ENCODE data around the gene SEMA3G.

SEMA3G gene

DNA sequence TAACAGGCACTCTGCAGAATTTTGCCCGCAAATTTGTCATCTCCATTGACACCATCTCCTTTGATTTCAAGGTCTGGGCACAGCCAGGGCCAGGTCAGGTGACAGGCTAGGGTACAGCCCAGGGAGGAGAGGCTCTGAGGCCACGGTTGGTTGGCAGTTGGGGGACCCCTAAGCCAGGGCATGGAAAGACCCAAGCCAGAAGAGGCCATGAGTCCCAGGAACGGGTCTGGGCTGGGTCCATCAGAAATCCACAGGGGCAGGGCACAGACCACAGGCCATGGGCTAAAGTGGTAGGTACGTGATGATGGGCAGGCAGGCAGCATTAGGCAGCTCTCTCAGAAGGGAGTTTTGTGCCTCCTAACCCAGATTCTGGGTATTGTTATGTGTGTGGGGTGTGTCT lies 45.8 kb downstream of the SEMA3G start:
- TF ChIP-seq, protein P1, sequence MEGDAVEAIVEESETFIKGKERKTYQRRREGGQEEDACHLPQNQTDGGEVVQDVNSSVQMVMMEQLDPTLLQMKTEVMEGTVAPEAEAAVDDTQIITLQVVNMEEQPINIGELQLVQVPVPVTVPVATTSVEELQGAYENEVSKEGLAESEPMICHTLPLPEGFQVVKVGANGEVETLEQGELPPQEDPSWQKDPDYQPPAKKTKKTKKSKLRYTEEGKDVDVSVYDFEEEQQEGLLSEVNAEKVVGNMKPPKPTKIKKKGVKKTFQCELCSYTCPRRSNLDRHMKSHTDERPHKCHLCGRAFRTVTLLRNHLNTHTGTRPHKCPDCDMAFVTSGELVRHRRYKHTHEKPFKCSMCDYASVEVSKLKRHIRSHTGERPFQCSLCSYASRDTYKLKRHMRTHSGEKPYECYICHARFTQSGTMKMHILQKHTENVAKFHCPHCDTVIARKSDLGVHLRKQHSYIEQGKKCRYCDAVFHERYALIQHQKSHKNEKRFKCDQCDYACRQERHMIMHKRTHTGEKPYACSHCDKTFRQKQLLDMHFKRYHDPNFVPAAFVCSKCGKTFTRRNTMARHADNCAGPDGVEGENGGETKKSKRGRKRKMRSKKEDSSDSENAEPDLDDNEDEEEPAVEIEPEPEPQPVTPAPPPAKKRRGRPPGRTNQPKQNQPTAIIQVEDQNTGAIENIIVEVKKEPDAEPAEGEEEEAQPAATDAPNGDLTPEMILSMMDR (IDR thresholded peaks at IDR 0.05; ENCODE audit: extremely low read depth, insufficient read depth, missing control alignments), result no peak
- DNase-seq (ENCODE audit: low spot score), result no peak
- in situ Hi-C loops (cut with MboI; ENCODE audit: low pct_unique_long_range_greater_than_20kb, low sequenced_read_pairs, unreplicated experiment), result no loop called here

DNA sequence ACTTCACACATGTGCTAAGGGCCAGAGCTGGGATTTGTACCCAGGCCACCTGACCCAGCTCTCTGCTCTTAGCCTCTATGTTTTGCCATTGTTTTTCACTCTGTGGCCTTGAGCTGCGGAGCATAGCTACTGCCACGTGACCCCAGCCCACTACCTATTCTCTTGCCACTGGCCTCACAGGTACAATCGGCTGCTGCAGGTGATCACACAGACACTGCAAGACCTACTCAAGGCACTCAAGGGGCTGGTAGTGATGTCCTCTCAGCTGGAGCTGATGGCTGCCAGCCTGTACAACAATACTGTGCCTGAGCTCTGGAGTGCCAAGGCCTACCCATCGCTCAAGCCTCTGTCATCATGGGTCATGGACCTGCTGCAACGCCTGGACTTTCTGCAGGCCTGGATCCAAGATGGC lies 46.2 kb downstream of the SEMA3G start:
- in situ Hi-C loops (cut with MboI; ENCODE audit: low pct_unique_long_range_greater_than_20kb, low sequenced_read_pairs, unreplicated experiment), result no loop called here
- DNase-seq (ENCODE audit: low spot score), result no peak
- TF ChIP-seq, protein P1 (IDR thresholded peaks at IDR 0.05; ENCODE audit: extremely low read depth, insufficient read depth, missing control alignments), result no peak

DNA sequence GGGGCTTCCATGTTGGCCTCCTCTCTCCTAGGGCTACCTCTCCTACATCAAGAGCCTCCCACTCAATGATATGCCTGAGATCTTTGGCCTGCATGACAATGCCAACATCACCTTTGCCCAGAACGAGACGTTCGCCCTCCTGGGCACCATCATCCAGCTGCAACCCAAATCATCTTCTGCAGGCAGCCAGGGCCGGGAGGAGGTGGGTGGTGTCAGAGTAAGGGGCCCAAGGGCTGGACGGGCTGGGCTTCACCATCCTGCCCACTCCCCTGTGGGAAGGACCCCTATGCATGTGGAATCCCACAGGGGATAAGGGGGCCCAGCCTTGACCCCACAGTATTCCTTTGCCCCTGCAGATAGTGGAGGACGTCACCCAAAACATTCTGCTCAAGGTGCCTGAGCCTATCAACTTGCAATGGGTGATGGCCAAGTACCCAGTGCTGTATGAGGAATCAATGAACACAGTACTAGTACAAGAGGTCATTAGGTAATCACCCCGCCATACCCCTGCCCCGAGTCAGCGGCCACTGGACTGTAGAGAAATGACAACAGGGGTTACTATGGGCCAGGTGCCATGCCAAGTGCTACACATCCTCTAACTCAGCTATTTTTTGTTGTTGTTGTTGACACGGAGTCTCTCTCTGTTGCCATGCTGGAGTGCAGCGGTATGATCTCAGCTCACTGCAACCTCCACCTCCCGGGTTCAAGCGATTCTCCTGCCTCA lies 47.1 kb downstream of the SEMA3G start:
- TF ChIP-seq, protein P1 (IDR thresholded peaks at IDR 0.05; ENCODE audit: extremely low read depth, insufficient read depth, missing control alignments), result no peak
- DNase-seq (ENCODE audit: low spot score), result no peak
- in situ Hi-C loops (cut with MboI; ENCODE audit: low pct_unique_long_range_greater_than_20kb, low sequenced_read_pairs, unreplicated experiment), result no loop called here

DNA sequence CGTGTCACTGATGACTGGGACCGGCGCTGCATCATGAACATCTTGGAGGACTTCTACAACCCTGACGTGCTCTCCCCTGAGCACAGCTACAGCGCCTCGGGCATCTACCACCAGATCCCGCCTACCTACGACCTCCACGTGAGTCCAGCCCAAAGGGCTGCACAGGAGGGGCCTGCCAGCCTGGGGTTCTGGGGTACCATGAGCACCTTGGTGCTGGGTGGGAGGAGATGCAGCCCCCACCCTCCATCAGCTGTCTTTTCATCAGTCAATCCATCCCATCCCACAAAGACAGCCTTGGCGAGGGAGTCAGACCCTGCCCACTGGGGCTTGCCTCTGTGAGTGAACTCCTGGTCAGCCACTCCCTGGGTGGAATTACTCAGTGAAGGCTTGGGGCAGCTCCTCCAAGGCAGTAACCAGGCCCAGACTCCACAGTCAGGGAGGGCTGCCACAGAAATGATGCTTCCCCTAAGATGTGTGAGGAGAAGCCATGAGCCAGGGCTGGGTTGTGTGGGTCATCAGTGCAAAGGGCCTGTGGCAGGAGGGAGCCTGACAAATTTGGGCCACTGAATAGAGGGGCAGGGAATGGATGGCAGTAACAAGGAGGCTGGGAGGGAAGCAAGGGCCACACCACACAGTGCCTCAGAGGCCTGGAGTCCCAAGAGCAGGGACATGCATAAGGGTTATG lies 47.9 kb downstream of the SEMA3G start:
- no peak for DNase-seq (ENCODE audit: low spot score)
- TF ChIP-seq, protein P1 (IDR thresholded peaks at IDR 0.05; ENCODE audit: extremely low read depth, insufficient read depth, missing control alignments), result no peak
- in situ Hi-C loops (cut with MboI; ENCODE audit: low pct_unique_long_range_greater_than_20kb, low sequenced_read_pairs, unreplicated experiment), result no loop called here

DNA sequence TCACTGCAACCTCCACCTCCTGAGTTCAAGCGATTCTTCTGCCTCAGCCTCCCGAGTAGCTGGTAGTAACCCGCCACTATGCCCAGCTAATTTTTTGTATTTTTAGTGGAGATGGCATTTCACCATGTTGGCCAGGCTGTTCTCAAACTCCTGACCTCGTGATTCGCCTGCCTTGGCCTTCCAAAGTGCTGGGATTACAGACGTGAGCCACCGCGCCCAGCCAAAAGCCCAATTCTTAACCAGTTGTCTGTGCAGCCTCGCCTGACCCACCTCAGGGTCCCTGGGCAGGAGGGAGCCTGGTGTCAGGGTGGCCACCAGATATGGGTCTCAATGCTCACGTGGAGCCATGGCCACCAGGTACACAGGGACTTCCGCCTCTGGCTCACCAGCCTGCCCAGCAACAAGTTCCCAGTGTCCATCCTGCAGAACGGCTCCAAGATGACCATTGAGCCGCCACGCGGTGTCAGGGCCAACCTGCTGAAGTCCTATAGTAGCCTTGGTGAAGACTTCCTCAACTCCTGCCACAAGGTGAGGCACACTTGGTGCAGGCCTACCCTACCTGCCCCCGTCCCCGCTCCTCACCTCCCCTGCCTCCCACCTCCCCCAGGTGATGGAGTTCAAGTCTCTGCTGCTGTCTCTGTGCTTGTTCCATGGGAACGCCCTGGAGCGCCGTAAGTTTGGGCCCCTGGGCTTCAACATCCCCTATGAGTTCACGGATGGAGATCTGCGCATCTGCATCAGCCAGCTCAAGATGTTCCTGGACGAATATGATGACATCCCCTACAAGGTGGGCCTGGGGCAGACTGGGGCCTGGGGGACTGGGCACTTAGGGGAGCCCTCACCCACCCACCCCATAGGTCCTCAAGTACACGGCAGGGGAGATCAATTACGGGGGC lies 48.6 kb downstream of the SEMA3G start:
- TF ChIP-seq, protein P1 (IDR thresholded peaks at IDR 0.05; ENCODE audit: extremely low read depth, insufficient read depth, missing control alignments), result no peak
- no peak for DNase-seq (ENCODE audit: low spot score)
- in situ Hi-C loops (cut with MboI; ENCODE audit: low pct_unique_long_range_greater_than_20kb, low sequenced_read_pairs, unreplicated experiment), result no loop called here

DNA sequence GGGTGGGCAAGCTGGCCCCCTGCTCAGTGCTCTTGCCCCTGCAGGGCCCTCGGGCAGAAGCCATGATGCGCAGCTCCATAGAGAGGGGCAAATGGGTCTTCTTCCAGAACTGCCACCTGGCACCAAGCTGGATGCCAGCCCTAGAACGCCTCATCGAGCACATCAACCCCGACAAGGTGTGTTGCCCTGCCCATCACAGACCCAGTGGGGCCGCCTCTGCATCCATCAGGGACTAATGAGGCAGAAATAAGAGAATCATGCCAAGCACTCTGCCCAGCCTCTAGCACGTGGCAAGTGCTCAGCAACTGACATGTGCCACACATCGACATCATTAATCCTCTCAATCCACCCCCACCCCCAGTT lies 49.4 kb downstream of the SEMA3G start:
- in situ Hi-C loops (cut with MboI; ENCODE audit: low pct_unique_long_range_greater_than_20kb, low sequenced_read_pairs, unreplicated experiment), result no loop called here
- no peak for DNase-seq (ENCODE audit: low spot score)
- TF ChIP-seq, protein P1 (IDR thresholded peaks at IDR 0.05; ENCODE audit: extremely low read depth, insufficient read depth, missing control alignments), result no peak

Data from GM13977 (cell line).